ENCODE data around the gene INO80C.

The INO80C gene

DNA sequence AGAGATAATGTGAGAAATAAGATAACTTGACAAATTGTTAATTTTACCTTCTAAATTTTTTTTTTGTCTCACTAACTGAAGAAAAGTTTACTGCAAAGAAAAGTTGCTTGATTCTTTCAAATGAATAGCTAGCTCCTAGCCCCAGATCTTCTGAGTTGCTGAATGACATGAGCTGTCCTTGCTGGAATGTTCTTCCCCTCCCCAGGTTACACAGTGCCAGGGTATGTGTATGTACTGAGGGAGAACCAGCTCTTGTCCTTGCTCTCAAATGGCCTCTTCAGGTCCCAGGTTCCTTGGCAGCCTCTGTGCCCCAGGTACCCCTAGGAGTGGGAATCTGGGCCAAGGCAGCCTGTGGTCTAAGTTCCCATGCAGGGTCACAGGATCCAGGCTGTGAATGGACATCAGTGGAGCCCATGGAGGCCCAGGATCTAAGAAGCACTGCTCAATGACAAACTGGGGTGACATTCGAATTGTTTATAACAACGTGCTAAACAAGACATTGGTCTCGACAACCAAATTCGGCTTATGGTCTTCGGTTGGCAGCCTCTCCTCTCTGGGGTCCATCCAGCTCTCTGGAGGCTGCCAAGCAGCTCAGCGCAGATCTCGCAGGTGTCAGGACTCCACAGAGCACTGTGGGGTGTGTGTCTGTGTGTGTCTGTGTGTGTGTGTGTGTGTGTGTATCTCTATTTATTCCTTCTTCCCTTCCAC is 17.1 kb upstream of the INO80C start:
- Histone ChIP-seq H3K9me3 (ENCODE audit: control insufficient read depth, low read length) (no peaks in the 10 kb centered on the region), H3K27me3 (ENCODE audit: control insufficient read depth, insufficient read depth, low read length) (no peaks in the 10 kb centered on the region), H3K4me3 (ENCODE audit: low read depth, low read length) (no peak overlapping the region), H3K4me1 (no peaks in the 10 kb centered on the region), H3K9ac (no peak overlapping the region), H3K79me2 (no peaks in the 10 kb centered on the region), H3K27ac (no peak overlapping the region), H2AFZ (no peak overlapping the region), H3K4me2 (ENCODE audit: low read length) (no peak overlapping the region), H3K36me3 (ENCODE audit: control insufficient read depth, insufficient read depth, low read length) (no peaks in the 10 kb centered on the region)
- TF ChIP-seq, protein P1, sequence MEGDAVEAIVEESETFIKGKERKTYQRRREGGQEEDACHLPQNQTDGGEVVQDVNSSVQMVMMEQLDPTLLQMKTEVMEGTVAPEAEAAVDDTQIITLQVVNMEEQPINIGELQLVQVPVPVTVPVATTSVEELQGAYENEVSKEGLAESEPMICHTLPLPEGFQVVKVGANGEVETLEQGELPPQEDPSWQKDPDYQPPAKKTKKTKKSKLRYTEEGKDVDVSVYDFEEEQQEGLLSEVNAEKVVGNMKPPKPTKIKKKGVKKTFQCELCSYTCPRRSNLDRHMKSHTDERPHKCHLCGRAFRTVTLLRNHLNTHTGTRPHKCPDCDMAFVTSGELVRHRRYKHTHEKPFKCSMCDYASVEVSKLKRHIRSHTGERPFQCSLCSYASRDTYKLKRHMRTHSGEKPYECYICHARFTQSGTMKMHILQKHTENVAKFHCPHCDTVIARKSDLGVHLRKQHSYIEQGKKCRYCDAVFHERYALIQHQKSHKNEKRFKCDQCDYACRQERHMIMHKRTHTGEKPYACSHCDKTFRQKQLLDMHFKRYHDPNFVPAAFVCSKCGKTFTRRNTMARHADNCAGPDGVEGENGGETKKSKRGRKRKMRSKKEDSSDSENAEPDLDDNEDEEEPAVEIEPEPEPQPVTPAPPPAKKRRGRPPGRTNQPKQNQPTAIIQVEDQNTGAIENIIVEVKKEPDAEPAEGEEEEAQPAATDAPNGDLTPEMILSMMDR (IDR thresholded peaks at IDR 0.05): no peak

DNA sequence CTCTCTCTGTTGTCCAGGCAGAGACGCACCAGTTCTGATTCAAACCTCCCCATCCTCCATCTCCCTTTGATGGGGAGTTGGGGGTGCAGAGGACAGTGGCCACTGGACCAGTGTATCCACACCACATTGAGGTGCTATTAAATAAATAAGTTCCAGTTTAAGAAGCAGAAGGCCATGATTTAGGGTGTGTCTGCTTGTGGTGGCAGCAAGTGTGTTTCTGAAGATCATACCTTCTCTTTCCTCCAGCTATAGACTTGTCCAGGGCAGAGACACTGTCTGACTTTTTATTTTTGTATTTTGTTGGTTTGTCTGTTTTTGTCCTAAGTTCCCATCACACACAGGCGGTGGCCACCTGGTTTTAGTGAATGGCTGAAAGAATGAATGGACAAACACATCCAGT is 16.5 kb upstream of the INO80C start:
- H2AFZ ChIP-seq: no peak overlapping the region
- H3K9ac ChIP-seq: no peak overlapping the region
- H3K4me1 ChIP-seq: no peaks in the 10 kb centered on the region
- H3K27ac ChIP-seq: no peak overlapping the region
- no peak overlapping the region for H3K4me2 ChIP-seq (ENCODE audit: low read length)
- H3K79me2 ChIP-seq: no peaks in the 10 kb centered on the region
- no peak overlapping the region for H3K4me3 ChIP-seq (ENCODE audit: low read depth, low read length)
- TF ChIP-seq, protein P1 (IDR thresholded peaks at IDR 0.05): no peak
- no peaks in the 10 kb centered on the region for H3K27me3 ChIP-seq (ENCODE audit: control insufficient read depth, insufficient read depth, low read length)
- no peaks in the 10 kb centered on the region for H3K36me3 ChIP-seq (ENCODE audit: control insufficient read depth, insufficient read depth, low read length)
- H3K9me3 ChIP-seq (ENCODE audit: control insufficient read depth, low read length): no peaks in the 10 kb centered on the region

DNA sequence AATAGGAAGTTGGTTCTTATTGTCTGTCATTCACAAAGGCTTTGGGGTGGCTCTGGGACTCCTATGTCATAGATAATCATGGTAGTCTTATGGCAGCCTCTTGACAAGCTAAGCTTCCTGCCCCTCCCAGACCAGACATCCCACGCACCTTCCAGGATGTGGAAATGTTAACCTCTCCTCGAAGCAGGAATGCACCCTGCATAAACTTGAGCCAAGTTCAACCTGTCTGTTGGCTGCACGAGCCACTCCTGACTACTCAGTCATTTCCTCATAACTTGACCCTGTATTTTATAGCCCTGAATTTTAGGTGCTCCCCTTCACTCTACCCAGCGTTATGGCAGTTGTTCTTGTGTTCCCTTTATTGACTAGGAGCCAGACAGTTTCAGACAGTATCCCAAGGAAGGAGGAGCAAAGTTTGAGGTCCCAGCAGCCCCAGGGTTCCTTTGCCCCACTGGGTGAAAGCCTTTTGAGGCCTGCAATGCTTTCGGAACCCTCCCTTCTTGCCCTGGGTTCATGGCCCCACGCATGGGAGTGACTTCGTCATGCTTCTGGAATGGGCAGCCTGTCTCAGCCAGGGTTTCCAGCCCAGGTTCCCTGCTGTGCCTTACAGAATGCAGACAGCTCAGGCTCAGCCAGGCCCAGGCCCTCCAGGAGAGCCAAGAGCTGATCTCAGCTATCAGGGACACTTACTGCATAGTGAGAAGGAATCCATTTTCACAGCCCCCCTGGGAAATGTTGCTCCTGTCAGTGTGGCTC is 15.6 kb upstream of the INO80C start:
- no peak overlapping the region for H3K27ac ChIP-seq
- H3K27me3 ChIP-seq (ENCODE audit: control insufficient read depth, insufficient read depth, low read length): no peaks in the 10 kb centered on the region
- H3K9me3 ChIP-seq (ENCODE audit: control insufficient read depth, low read length): no peaks in the 10 kb centered on the region
- TF ChIP-seq, protein P1 (IDR thresholded peaks at IDR 0.05): no peak
- H3K4me3 ChIP-seq (ENCODE audit: low read depth, low read length): no peak overlapping the region
- no peak overlapping the region for H3K4me2 ChIP-seq (ENCODE audit: low read length)
- no peak overlapping the region for H2AFZ ChIP-seq
- no peaks in the 10 kb centered on the region for H3K36me3 ChIP-seq (ENCODE audit: control insufficient read depth, insufficient read depth, low read length)
- H3K4me1 ChIP-seq: no peaks in the 10 kb centered on the region
- H3K9ac ChIP-seq: no peak overlapping the region
- no peaks in the 10 kb centered on the region for H3K79me2 ChIP-seq

DNA sequence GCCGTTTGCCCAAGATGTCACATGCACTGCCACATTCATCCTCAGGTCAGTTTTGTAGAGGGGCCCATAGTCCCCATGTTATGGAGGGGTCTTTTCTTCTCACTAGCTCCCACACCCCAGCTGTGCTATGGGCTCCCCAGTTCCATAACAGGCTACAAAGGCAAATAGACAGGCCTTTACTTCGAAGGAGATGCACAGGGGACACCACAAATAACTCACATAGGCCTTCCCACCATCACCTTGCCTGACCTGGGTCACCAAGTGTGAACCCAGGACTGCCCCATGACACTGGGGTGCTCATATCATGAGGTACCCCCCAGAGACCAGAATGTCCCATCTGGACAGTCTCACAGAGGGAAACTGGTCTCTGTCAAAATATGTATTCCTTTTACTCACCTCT is 15.0 kb upstream of the INO80C start:
- Histone ChIP-seq H3K9me3 (ENCODE audit: control insufficient read depth, low read length) (no peaks in the 10 kb centered on the region), H2AFZ (no peak overlapping the region), H3K4me1 (no peaks in the 10 kb centered on the region), H3K4me2 (ENCODE audit: low read length) (no peak overlapping the region), H3K36me3 (ENCODE audit: control insufficient read depth, insufficient read depth, low read length) (no peaks in the 10 kb centered on the region), H3K4me3 (ENCODE audit: low read depth, low read length) (no peak overlapping the region), H3K9ac (no peak overlapping the region), H3K27me3 (ENCODE audit: control insufficient read depth, insufficient read depth, low read length) (no peaks in the 10 kb centered on the region), H3K27ac (no peak overlapping the region), H3K79me2 (no peaks in the 10 kb centered on the region)
- TF ChIP-seq, protein P1 (IDR thresholded peaks at IDR 0.05): no peak

Data from parathyroid adenoma (tissue), 2 donors.